ENCODE measurements around the gene PBX3.

- TF ChIP-seq CTCF (IDR thresholded peaks at IDR 0.05) (no peak), POLR2A (IDR thresholded peaks at IDR 0.05) (no peak)
These were observed 230.1 kb downstream of the PBX3 start for GRCh38 chr9:125977223-125977622.

Data from lower leg skin (tissue), 3 donors.